GM12878 (cell line): ENCODE results near the gene SLC1A5. TPM values are rescaled to one million over a fixed set of nuclear protein-coding genes. Genes with fewer than 3 reads are reported as not detected.

Experiments
- ATAC-seq: fragments of 200-7000 bp; cut with Tn5 transposase; 3 replicates; pipeline ENCODE4 v1.9.1; 2020; ENCODE audit warnings: mild to moderate bottlenecking, moderate library complexity
- BruUV-seq: library from RNA; stranded (reverse); fragments of 400-500 nt; replicated peaks from 2 replicates; lab custom pipeline; 2021; lab: Mats Ljungman, UMichigan
- CTCF ChIA-PET: fragments of 300-600 bp; sonication (Branson Sonifier 250); formaldehyde crosslinking; extraction: SDS; loops from one replicate; lab custom pipeline; 2021; ENCODE audit warnings: inconsistent platforms; lab: Yijun Ruan, JAX
- POLR2A ChIA-PET: fragments of 350-600 bp; formaldehyde crosslinking; extraction: SDS; loops from one replicate; lab custom pipeline; 2021; ENCODE audit warnings: inconsistent platforms; lab: Charles Lee
- RAD21 ChIA-PET: fragments of 300-600 bp; sonication (Branson Sonifier 250); formaldehyde crosslinking; loops from one replicate; lab custom pipeline; 2023; ENCODE audit warnings: antibody characterized with exemption; ENCODE audit not compliant: unreplicated experiment; lab: Charles Lee
- SMC1A ChIA-PET: fragments of 300-600 bp; sonication (Branson Sonifier 250); formaldehyde crosslinking; loops from one replicate; lab custom pipeline; 2023; ENCODE audit not compliant: unreplicated experiment, uncharacterized antibody; lab: Charles Lee
- DNase-seq: peaks from one replicate; pipeline ENCODE4 v3.0.0-alpha.2; 2011; ENCODE audit warnings: low read depth, low spot score
- FAIRE-seq: peaks from 3 replicates; lab custom pipeline; 2011; peaks lifted over from hg19 to GRCh38; lab: Jason Lieb, UNC
- H2AFZ ChIP-seq: 2 replicates; pipeline ENCODE4 v1.6.0; 2011; ENCODE audit warnings: low read depth, low read length, control low read depth; ENCODE audit not compliant: control insufficient read depth
- H3K27ac ChIP-seq: 2 replicates; pipeline ENCODE4 v1.5.1; 2011; ENCODE audit warnings: control low read depth; ENCODE audit not compliant: control insufficient read depth, insufficient read depth
- H3K27me3 ChIP-seq, 2 experiments: replicated peaks in 1 of 2; 2 replicates each; pipeline versions ENCODE4 v1.6.0 to v1.6.1; 2011; ENCODE audit warnings: low read length in 1 of 2; ENCODE audit not compliant: control insufficient read depth in 2 of 2, insufficient read depth in 2 of 2
- H3K36me3 ChIP-seq, 2 experiments: 2 replicates each; pipeline ENCODE4 v1.5.1; 2011; ENCODE audit warnings: low read length in 1 of 2; ENCODE audit not compliant: control insufficient read depth in 2 of 2, insufficient read depth in 2 of 2
- H3K4me1 ChIP-seq: 2 replicates; pipeline ENCODE4 v1.6.1; 2011; ENCODE audit warnings: mild to moderate bottlenecking, low read length, moderate library complexity, mixed read lengths; ENCODE audit not compliant: control insufficient read depth, insufficient read depth
- H3K4me2 ChIP-seq: 2 replicates; pipeline ENCODE4 v1.6.0; 2011; ENCODE audit warnings: control low read depth; ENCODE audit not compliant: control insufficient read depth, insufficient read depth
- H3K4me3 ChIP-seq: fragments of 200-600 bp; sonication (generic); 2 replicates; pipeline ENCODE4 v1.5.1; 2016
- H3K79me2 ChIP-seq: 2 replicates; pipeline ENCODE4 v1.6.0; 2011; ENCODE audit warnings: low read length; ENCODE audit not compliant: control insufficient read depth, insufficient read depth
- H3K9ac ChIP-seq: 2 replicates; pipeline ENCODE4 v1.8.0; 2011; ENCODE audit warnings: low read length, control low read depth, mixed read lengths; ENCODE audit not compliant: control insufficient read depth, insufficient read depth
- H3K9me3 ChIP-seq: replicated peaks from 3 replicates; pipeline ENCODE4 v1.5.1; 2011; ENCODE audit warnings: mild to moderate bottlenecking, low read length; ENCODE audit not compliant: control insufficient read depth, insufficient read depth
- H4K20me1 ChIP-seq: 2 replicates; pipeline ENCODE4 v1.6.0; 2011; ENCODE audit not compliant: control insufficient read depth, insufficient read depth
- ASH2L ChIP-seq: fragments of 300-600, 200-600 bp; sonication (generic); IDR thresholded peaks from 2 replicates; pipeline ENCODE4 v1.6.1; 2017; ENCODE audit warnings: low read depth, mild to moderate bottlenecking, borderline replicate concordance
- ATF7 ChIP-seq: fragments of 450-650 bp; IDR thresholded peaks from 2 replicates; pipeline ENCODE4 v1.6.1; 2016; ENCODE audit warnings: low read depth, mild to moderate bottlenecking
- BCL11A ChIP-seq: IDR thresholded peaks from 2 replicates; pipeline ENCODE4 v1.6.1; 2011; ENCODE audit warnings: low read depth, low read length
- CUX1 ChIP-seq: IDR thresholded peaks from 2 replicates; pipeline ENCODE4 v1.6.1; 2012; ENCODE audit warnings: improper control_type of control experiment, low read depth, low read length; ENCODE audit not compliant: insufficient replicate concordance
- FOXK2 ChIP-seq: fragments of 450-650 bp; IDR thresholded peaks from 2 replicates; pipeline ENCODE4 v1.6.1; 2017; ENCODE audit warnings: mild to moderate bottlenecking, moderate library complexity
- HCFC1 ChIP-seq: fragments of 150-350 bp; IDR thresholded peaks from 2 replicates; pipeline ENCODE4 v1.6.1; 2014; ENCODE audit warnings: low read length
- NFIC ChIP-seq: IDR thresholded peaks from 2 replicates; pipeline ENCODE4 v1.6.1; 2012; ENCODE audit warnings: low read depth, mild to moderate bottlenecking, inconsistent platforms, low read length, moderate library complexity
- RAD51 ChIP-seq: fragments of 450-650 bp; IDR thresholded peaks from 2 replicates; pipeline ENCODE4 v1.6.1; 2016; ENCODE audit warnings: moderate library complexity, mild to moderate bottlenecking, inconsistent platforms
- RBBP5 ChIP-seq: fragments of 200-600 bp; sonication (generic); conservative IDR thresholded peaks from 2 replicates; pipeline ENCODE4 v1.6.1; 2016
- STAT1 ChIP-seq: fragments of 450-650 bp; conservative IDR thresholded peaks from 2 replicates; pipeline ENCODE4 v1.6.1; 2014; ENCODE audit warnings: antibody characterized with exemption, mild to moderate bottlenecking
- STAT3 ChIP-seq: IDR thresholded peaks from 2 replicates; pipeline ENCODE4 v1.6.1; 2011; ENCODE audit warnings: low read depth, low read length, improper control_type of control experiment
- TCF3 ChIP-seq: IDR thresholded peaks from 2 replicates; pipeline ENCODE4 v1.6.1; 2012; ENCODE audit warnings: low read depth, mild to moderate bottlenecking, low read length, borderline replicate concordance; ENCODE audit not compliant: insufficient read depth
- ZNF384 ChIP-seq: IDR thresholded peaks from 2 replicates; pipeline ENCODE4 v1.6.1; 2012; ENCODE audit warnings: low read depth, mild to moderate bottlenecking, low read length, improper control_type of control experiment, borderline replicate concordance
- WGBS: methylation state at CpG from one replicate; pipeline ENCODE4 v1.1.6; 2016; ENCODE audit warnings: low lambda C conversion rate; ENCODE audit not compliant: insufficient replicate concordance, insufficient coverage; ENCODE audit errors: missing lambda C conversion rate; 5-methylcytosine and 5-hydroxymethylcytosine counted together
- in situ Hi-C: fragments of 300-500 bp; cut with MboI; formaldehyde crosslinking; loops from 9 replicates; pipeline ENCODE4 v1.14.3; 2018; ENCODE audit warnings: mixed read lengths
- intact Hi-C: fragments of 100-400 bp; cut with micrococcal nuclease; formaldehyde crosslinking; loops from one replicate; pipeline ENCODE4 v1.14.2; 2022; ENCODE audit not compliant: unreplicated experiment
- polyA plus RNA-seq, 11 experiments: library from polyadenylated mRNA; depleted of rRNA in 4 of 11; unstranded in 6 of 11; stranded (reverse) in 5 of 11; fragments of >200 nt; fragmentation: Nextera tagmentation in 4 of 11; fragmentation: Illumina TruSeq in 1 of 11; extraction: Ambion mirVana in 4 of 11; extraction: Trizol in 1 of 11; gene quantifications; 1 replicate in 1 of 11; 2 replicates in 10 of 11; pipeline versions ENCODE4 v1.2.1 to v1.2.3, GENCODE V29; 2011 to 2016; ENCODE audit warnings: inconsistent platforms in 2 of 11, missing spikeins in 2 of 11, low read depth in 1 of 11
- total RNA-seq, 4 experiments: library from RNA; depleted of rRNA in 3 of 4; stranded (reverse); fragments of >200 nt in 3 of 4; fragmentation: Illumina TruSeq in 1 of 4; extraction: Trizol in 1 of 4; gene quantifications; 2 replicates each; pipeline versions ENCODE4 v1.2.1 to v1.2.3, GENCODE V29; 2013 to 2021
- TF ChIP-seq, protein P1 (sequence below): fragments of 450-650 bp; IDR thresholded peaks from 2 replicates; pipeline ENCODE4 v1.6.1; 2017; ENCODE audit warnings: mild to moderate bottlenecking, moderate library complexity

SLC1A5 gene
- total and polyA plus RNA-seq, 10 of the 15 experiments (the other 5 are each of a cell fraction or from before 2014, with no cell fraction given): 9.1 to 129 (median 60.9) TPM

- ChIA-PET POLR2A (interaction anchor here (0.5 to 2.0 kb wide), 2 partner anchors 10 to 12 kb away, joined by 3 to 5 read pairs; no protein-coding TSS in a partner anchor), SMC1A (interaction anchor here (1.2 to 2.3 kb wide), 7 partner anchors 10 to 116 kb away, joined by 3 to 21 read pairs (median 4); partner anchors contain the start of gene DACT3), RAD21 (interaction anchor here (0.6 to 2.2 kb wide), 8 partner anchors 14 to 198 kb away, joined by 3 to 11 read pairs (median 3); partner anchors contain the start of gene DACT3), CTCF (interaction anchor here (0.8 to 6.0 kb wide), 20 partner anchors 9 to 200 kb away, joined by 3 to 78 read pairs (median 6); partner anchors contain the start of genes DACT3 and PRKD2)
- Histone ChIP-seq H3K27me3 (no peaks in the 10 kb centered on the region), H4K20me1 (no peaks in the 10 kb centered on the region; the same call in none of the 2 replicates), H2AFZ (no peak overlapping the region), H3K4me3 (no peak overlapping the region), H3K4me2 (no peak overlapping the region), H3K9ac (no peak overlapping the region), H3K9me3 (no peaks in the 10 kb centered on the region), H3K4me1 (peaks cover 10% of the 10 kb centered on the region), H3K36me3 (peaks cover 40 to 84% of the 10 kb centered on the region in 2 experiments; a peak in 3 of 4 replicates), H3K27ac (no peak overlapping the region), H3K79me2 (peaks cover 3% of the 10 kb centered on the region; the same call in 1 of the 2 replicates)
- ATAC-seq: no peak
- BruUV-seq: no TSS peak
- intact Hi-C loops: loop anchor here (1.0 to 5.0 kb wide), 2 partner anchors 24 to 36 kb away; no protein-coding TSS in a partner anchor
- no peak for DNase-seq
- in situ Hi-C loops: no loop called here
- WGBS: 76% methylated on average over 14 of the region's 14 CpGs
- FAIRE-seq: no peak
- TF ChIP-seq RAD51 (no peak), BCL11A (no peak), CUX1 (no peak), ASH2L (no peak), STAT1 (no peak), RBBP5 (no peak), STAT3 (no peak), ATF7 (no peak), HCFC1 (no peak), TCF3 (no peak), ZNF384 (no peak), NFIC (no peak), FOXK2 (no peak)
- TF ChIP-seq, protein P1, sequence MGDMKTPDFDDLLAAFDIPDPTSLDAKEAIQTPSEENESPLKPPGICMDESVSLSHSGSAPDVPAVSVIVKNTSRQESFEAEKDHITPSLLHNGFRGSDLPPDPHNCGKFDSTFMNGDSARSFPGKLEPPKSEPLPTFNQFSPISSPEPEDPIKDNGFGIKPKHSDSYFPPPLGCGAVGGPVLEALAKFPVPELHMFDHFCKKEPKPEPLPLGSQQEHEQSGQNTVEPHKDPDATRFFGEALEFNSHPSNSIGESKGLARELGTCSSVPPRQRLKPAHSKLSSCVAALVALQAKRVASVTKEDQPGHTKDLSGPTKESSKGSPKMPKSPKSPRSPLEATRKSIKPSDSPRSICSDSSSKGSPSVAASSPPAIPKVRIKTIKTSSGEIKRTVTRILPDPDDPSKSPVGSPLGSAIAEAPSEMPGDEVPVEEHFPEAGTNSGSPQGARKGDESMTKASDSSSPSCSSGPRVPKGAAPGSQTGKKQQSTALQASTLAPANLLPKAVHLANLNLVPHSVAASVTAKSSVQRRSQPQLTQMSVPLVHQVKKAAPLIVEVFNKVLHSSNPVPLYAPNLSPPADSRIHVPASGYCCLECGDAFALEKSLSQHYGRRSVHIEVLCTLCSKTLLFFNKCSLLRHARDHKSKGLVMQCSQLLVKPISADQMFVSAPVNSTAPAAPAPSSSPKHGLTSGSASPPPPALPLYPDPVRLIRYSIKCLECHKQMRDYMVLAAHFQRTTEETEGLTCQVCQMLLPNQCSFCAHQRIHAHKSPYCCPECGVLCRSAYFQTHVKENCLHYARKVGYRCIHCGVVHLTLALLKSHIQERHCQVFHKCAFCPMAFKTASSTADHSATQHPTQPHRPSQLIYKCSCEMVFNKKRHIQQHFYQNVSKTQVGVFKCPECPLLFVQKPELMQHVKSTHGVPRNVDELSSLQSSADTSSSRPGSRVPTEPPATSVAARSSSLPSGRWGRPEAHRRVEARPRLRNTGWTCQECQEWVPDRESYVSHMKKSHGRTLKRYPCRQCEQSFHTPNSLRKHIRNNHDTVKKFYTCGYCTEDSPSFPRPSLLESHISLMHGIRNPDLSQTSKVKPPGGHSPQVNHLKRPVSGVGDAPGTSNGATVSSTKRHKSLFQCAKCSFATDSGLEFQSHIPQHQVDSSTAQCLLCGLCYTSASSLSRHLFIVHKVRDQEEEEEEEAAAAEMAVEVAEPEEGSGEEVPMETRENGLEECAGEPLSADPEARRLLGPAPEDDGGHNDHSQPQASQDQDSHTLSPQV: no peak
These were observed 60.2 kb downstream of the SLC1A5 start for GRCh38 chr19:46728208-46728607.
